HG02943 (cell line): Measurements from ENCODE around the gene GMDS.

ENCODE experiments used
- ATAC-seq: cut with Tn5 transposase; IDR thresholded peaks from one replicate; pipeline ENCODE4 v1.9.1; 2021; ENCODE audit warnings: mild to moderate bottlenecking, low read depth, moderate library complexity; ENCODE audit not compliant: unreplicated experiment

Gene GMDS

DNA sequence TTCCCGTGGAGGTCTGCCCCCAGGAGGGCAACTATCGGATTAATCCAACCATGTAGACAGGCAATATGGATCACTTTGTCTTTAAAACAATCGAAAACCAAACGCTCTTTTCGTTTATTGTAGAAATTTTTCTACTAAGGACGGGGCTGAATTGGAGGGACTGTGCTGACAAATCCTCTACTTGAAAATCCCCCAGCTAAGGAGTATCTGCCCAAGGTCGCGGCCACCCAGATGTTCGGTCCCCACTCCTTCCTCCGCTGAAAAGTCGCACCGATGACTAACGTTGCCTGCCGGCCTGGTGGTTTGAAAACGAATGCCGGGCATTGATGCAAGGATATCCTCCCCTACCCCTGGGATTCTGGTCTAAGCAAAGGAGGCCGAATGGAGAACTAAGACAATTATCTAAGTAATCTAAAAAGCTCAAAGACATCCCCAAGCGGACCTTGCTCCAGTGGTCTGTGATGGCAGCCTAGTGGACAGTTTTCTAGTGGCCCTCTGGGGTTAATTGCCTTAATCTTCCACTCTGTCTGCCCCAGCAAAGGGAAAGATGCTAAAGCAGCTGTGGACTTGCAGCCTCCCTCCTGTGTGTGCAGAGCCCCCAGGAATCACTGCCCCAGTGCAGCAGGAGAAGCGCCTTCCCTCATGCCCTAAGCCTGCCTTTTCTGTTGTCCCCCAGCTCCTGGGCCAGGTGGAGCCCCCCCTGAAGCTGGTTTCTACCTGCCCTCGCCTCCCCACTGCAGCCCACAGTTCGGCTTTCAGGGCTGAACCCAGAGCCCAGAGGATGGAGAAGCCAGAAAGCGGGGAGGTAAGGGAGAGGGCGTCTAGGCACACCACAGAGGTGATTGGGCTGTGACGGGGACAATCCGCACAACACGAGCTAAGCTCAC, 639.3 kb downstream of the GMDS start:
- ATAC-seq: no peak

DNA sequence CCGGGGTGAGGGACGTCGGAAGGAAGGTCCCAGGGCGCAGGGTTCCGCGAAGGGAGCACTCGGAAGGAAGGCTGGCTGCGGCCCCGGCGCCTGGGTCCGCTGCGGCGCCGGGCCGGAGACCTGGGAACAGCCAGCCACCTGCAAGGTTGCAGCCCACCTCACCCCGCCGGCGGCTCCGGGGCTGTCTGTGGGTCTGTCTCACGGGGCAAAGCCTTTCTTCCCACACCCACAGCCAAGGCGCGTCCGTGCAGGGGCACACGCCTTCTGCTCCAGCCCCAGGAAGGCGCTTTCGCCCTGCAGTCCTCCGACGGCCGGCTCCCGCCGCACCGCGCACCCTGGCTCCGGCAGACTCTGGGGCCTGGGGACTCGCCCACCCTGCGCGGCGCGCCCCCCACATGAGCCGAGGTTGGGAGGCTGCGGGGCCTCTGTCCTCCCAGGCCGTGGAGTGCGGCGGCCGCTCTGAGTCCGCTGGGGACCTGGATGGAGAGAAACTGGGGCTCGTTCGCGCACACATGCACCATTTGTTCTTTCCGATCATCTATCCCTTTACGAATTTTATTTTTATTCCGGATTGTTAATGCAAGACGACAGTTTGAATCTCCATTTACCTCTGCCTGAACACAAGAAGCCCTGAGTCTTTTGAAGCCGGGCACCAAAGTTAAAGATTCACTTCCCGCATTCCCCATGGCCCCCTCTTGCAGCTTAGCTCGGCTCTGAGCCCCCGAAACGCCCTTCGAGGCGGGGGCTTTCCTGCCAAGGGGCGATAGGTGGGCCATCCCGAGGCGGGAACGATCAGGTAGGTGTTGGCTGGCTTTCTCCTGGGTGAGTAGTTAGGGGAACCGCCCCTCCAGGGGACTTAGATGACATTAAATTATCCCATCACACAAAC, 640.2 kb downstream of the GMDS start:
- ATAC-seq: no peak

DNA sequence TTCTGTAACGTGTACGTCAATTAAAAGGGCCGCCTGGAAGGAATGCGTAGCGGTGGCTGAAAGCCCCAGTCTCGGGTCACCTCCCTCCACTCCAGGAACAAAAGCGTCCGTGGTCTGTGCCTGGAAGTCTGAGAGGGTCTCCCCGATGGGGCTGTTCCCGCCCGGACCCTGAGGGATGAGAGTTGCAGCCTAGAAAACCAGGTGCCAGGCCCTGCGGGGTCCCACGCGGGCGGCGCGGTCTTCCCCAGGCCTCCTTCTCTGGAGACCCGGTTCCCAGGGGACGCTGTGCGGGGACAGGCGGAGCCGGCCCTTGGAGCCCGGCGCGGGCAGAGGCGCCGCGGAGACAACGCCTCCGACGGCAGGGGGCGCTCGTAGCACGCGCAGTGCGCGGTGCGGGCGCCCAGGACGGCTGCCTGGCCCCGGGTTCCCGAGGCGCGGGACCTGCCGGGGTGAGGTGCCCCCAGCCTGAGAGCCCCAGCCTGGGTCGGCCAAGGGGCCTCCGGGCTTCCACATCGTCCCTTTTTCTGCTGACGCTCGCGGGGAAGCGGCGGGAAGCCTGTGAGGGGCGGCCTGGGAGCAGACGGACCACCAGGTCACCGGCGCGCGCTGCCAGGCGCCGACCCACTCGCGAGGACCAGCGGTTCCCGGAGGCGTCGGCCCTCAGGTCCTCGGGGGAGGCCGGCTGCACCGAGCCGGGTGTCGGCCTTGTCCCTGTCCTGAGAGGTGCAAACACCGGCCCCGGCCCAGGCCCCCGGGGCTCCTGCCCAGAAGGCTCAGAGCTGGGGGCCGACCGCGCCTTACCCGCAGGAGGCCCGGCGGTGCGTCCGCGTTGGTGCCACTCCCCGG, 641.0 kb downstream of the GMDS start:
- no peak for ATAC-seq

DNA sequence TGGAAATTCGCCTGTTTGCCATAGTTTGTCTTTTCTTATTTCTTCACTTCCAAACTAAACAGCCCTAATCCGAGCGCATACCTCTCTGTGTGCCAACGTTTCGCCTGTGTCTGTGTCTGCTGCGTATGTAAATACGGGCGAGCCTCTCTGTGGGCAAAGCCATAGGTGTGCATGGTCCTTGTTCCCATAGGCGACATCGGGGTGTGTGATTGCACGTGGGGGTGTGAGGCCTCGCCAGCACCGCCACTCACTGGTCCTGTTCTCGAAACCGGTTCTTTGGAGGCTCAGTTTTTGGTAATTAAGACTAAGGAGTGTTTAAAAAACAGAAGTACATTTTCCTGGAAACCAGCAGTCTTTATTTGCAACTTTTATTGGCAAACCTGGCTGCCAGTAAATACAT, 641.7 kb downstream of the GMDS start:
- ATAC-seq: no peak

DNA sequence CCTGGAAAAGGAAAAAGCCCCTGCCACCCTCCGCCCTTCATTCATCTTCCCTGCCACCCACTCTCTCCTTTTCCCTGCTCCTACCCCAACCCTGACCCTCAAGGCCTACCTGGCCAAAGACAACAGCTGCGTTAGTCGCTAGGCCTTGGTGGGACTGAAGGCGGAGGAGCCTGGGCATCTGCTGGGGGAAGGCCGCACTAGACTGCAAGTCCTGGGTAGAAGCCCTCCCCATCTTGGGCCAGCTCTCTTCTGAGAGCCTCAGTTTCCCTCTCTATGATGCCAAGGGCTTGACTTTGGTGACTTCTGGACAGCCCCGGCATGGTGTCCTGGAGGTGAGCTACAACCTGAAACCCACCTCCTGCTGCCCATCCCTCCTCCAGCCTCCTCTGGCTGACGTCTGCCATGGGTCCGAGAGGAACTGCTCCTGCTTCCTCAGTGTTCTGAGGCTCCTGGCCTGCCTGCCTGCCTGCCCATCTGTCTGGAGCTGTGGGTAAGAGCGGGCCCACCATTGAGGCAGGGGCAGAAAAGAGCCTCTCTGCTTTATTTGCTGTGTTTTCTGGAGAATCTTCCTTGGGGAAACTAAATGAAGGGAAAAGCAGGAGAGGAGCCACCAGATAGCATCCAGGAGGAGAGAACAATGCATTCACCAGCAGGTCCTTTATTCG, 643.2 kb downstream of the GMDS start:
- ATAC-seq: no peak

DNA sequence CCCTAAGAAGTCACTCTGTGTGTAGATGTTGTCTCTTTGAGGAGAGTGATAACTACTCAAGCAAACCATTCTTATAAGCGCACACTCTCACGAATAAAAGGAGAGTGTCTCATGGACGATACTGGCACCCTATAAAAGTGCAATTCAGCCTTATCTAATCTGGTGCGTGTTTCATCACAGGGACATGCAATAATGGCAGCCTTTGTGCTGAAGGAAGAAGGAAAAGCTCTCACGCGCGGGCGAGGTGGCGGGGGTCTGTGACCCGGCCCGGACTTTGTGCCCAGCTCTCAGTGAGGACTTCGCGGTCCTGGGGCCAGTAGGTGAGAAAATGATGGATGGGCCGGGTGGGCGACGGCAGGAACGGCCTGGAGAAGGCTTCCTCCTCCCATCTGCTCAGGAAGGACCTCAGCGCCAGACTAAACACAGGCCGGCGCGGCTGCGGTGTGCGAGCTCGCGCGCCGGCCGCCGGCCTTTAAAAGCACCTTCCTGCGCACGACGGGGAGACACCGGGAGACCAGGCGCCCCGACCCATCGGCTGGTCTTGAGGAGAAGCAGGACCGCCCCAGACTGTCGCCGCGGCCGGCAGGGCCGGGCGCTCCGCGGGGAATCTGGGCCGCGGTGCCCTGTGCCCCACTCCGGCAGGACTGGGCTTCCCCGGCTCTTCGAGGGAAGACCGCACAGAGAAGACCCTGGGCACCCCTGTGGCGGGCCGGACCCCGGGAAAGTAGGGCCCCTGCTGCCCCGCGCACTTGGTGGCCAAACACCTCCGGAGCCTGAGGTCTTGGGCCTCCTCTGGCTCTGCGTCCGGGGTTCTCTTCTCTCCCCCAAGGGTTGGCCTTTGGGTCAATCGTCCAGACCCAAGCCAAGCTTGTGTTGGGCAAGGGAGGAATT, 644.0 kb downstream of the GMDS start:
- no peak for ATAC-seq

DNA sequence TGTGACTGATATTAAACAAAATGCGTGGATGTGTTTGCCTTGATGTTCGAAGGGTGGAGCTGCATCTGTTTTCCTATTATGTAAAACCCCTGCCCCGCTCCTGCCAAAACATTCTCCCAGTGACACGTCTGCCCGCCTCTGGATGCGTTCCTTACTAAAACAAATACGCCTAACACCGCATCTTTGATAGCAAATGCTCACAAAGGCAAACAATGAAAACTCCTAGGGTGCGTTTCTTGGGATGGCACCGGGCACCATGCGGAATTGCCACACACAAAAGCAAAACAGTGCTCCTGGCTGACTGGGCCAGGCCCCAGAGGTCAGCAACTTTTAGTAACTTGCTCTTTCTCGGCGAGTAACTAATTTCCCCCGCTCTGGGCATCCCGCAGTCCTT, 644.6 kb downstream of the GMDS start:
- no peak for ATAC-seq

DNA sequence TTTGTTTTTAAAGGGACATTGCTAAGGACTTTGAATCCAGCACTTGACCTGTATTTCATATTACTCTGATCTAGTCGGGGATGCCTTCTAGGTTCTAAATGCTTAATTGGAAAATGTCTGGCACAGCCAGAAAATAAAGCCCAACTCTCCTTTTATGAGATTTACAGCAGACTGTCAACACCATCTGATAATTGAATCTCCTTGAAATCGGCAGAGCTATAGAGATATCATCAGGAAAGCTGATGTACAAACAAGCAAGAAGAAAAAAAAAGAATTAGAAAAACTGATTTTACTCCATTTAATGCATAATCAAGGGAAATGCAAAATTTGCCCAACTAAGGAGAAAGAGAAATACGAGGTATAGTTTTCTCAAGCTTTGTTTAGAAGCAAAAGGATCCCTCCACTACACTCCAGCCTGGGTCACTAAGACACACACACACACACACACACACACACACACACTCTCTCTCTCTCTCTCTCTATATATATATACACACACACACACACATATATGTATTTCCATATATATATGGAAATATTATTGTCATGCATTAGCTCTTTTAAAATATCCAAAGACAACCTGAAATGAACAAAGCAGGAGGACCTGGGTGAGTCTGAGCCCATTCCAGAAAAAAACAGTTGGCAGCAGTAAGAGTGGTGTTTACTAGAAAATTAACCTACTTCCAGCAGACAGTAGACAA, 645.2 kb downstream of the GMDS start:
- ATAC-seq: no peak

DNA sequence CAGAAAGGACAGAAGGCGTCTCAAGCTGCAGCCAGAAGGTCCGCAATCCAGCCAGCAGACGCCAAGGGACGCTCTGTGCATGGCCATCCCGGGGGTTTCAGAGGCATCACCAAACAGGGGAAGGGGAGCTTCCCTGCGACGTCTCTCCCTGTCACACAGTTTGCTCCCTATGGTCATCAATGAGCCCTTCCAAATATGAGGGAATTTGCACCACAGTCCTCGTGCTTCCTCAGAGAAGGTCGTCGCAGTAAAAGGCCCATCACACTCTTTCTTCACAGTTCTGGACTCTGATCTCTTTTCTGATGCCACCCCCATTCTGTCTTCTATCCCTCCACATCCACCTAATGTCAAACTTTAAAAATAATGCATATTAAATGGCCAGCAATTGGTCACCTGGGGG, 645.9 kb downstream of the GMDS start:
- ATAC-seq: no peak

DNA sequence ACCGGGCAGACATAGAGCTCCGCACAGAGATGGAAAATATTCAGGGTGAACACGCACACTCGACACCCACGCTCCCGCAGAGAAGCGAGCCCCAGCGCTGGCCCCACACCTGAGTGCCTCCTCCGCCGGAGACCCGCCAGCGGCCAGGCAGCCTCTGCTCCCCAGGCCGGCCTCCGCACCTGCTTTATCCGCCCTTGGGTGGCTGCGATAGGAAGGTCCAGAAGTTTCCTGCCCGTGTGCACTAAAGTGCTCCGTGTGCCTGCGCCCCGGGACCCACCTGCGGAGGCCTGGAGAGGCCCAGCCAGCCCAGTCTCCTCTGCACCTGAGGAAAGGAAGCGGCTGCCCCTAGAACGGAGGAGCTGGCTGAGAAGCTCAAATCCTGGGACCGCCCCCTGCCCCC, 646.5 kb downstream of the GMDS start:
- no peak for ATAC-seq

DNA sequence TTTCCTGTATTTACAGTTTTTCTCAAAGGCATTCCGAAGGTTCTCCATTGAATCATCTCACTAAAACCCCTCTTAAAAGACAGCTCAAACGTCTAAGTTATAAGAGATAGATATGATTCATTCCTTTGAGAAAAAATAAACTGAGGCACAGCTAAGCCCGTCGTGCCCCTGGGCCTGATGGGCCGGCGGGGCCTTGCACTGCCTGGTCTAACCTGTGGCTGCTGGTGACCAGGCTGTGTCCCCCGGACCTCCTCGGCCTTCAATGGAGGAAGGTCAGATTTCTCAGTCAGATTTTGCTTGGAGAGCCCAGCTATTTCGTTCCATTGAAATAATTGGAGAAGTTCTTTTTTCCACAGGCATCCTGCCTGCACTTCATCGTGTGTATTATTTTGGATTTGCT, 647.0 kb downstream of the GMDS start:
- no peak for ATAC-seq

DNA sequence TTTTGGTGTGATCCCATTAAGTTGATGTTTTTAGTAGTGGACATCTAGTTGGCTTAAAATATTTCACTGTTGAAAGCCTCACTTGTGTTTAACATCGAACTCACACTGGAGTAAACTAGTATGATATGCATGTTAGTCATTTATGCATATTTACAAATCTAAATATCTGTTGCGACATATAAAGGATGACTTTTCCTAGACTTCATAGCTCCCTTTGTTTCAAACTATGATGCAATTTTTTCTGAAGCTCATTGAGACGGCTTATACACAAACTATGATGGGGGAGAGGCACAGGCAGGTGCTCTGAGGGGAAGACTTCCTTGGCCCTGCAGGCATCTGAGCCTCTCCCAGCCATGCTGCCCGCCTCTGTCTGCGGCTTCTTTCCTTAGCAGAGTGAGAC, 647.5 kb downstream of the GMDS start:
- no peak for ATAC-seq

DNA sequence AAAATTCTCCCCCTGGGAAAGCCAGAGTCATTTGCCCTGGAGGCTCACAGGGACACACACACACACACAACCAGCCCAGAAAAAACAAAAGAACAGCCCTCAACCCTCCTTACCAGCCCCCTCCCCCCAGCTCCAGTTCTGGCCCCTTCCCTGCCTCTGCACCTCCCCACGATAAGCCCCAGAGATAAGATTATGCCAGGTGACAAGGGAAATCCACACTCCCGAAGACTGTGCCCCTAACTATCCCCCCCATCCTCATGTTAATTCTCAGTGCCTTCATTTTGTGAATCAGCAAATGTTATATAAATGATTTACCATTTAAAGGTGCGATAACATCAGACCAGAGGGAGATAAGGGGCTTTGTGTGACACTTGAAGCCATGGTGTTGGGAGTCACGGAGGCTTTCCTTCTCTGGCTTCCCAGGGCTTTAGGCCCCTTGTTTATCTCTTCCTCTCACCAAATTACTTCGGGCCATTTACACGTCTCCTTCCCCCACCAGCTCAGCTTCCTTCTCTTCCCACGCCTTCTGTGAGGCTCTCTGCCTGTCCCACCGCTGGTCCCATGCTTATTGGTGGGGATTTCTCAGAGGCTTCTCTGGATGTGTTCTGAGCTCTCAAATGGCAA, 648.2 kb downstream of the GMDS start:
- no peak for ATAC-seq

DNA sequence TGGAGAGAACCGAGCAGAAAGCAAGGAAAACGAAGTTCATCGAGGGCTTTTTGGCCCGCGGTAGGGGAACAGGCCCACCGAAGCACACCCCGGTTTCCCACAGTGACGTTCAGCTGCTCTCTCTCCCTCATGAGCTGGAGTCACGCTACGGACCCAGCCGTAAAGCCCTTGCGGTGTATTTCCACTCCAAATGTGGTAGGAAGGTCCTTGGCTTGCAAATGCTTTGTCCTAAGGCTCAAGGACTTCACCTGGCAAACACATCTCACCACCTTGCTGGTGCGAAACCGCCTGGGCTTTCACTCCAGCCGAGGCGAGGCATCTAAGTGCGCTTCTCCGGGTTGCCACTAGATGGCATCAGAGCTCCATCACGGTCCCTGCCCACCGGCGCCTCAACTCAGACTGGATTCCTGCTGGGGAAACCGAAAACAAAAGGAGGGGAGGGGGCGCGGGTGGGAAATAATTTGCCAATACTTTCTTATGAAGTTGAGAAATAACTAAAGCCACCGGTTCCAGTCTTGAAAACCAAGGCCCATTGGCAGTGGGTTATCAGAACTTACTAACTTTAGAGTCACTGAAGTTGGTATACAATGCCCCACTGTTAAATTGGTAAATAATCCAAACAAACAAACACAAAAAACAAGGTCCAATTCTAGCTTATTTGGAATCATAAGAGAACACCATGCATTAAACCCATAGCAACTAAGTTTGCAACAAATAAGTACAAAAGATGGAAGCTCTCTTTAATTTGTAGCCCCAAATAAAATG, 649.1 kb downstream of the GMDS start:
- ATAC-seq: no peak

DNA sequence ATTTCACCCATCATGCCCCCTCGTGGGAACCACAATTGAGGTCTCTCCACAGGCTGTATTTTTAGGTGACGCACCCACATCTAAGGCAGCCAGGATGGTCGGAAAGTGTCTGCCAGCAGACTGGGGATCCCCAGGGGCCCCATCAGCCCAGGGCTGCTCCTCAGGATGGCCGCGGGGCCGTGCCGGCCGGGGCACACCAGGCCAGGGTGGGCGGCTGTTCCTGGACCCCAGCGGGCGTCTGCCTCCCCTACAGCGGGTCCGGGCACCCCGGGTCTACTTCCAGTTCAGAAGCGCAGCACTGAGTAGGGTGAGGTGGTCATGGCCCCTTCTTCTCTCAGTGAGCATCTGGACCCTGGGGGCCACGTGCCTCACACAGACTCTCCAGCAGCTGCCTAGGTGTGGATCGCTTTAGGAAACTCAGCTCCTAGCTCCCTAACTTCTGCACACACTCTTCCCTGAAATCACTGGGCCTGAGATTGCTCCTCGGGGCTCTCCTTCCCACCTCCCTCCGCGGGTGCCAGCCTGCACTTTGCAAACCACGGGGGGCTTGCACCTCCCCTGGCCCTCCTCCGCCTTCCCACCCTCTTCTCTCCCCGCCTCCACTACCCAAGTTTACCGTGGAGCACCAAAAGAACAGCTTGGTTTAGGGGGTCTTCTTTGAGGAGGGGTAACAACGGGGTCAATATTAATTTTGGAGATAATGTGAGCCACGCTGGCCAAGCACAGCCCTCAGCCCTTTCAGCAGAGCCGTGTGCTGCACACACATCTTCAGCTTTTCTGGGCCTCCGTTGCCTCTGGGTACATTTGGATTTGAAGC, 649.9 kb downstream of the GMDS start:
- no peak for ATAC-seq

DNA sequence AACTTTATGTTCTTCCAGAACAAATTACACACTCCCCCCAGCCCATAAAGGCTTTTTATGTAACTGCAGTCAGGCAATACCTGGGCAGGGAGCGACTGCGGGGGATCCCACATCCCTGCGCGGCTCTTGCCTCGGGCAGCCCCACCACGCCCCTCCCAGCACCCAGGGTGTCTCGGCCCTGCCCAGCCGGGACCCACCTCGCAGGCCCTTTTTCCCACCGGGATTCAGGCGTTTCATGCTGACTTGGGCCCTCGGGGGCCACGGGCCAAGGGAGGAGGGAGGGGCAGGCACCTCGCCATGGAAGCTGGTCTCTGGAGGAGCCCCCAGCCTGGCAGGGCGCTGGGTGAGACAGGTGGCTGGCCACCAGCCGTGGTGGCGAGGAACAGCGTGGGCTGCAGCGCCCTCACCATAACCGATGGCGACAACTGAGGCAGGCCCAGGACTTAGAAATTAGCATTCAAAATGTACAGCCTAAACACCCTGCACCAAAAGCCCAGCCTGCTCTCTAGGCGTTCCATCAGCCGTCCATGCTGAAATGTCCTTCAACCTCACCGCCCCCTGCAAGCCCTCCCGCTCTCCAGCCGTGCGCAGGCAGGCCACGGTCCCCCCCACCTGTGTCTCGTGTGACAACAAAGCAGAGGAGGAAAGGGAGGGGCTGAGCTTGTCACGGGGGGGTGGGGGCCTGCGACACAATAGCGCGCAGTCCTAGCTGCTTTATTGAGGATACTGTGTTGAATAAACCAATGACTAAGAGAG, 650.8 kb downstream of the GMDS start:
- no peak for ATAC-seq
